Activated CD4-positive, alpha-beta T cell treated with anti-CD3 and anti-CD28 coated beads, Interleukin-2, amount 50 U/mL, for 1 hour (primary cell): ENCODE measurements around the gene CFAP52.
A peak's percentile ranks its signal among the peaks of the same experiment; 100 is the strongest.
"Not testable (repeated sequence)": the region's sequence is repeated elsewhere in the genome, so short reads cannot be mapped to it uniquely, and the experiment has no call there.

Experiments
- DNase-seq: peaks from one replicate; pipeline ENCODE4 v3.0.0-alpha.2; 2020

Gene CFAP52

GRCh38 chr17:9575381-9576101 is 901 bp upstream of the CFAP52 start, which contains the start of gene STX8:
STX8 (minus strand) TSS chr17:9575820; CDS start chr17:9575808, 12 bp downstream.
- peak; percentile 75 for DNase-seq

DNA sequence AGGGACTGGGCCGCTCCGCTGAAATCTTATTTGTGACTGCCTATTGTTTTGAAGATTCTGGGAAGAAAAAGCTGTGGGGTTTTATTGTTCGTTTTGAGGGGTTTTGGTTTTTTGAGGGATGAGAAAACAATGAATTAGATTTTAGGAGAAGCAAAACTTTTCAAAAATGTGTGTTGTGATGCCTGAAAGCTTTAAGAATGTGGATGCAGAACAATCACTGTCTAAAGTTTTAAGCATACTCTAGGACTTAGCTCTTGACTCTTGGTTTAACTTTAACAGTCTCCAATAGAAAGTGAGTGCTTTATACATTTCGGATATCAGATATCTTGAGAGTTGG is 899 bp downstream of the CFAP52 start:
- DNase-seq = no peak

GRCh38 chr17:9587969-9588656 is 11.7 kb downstream of the CFAP52 start:
- no peak for DNase-seq

- DNase-seq = no peak
Measured at GRCh38 chr17:9594065-9594464, 17.6 kb downstream of the CFAP52 start.

DNA sequence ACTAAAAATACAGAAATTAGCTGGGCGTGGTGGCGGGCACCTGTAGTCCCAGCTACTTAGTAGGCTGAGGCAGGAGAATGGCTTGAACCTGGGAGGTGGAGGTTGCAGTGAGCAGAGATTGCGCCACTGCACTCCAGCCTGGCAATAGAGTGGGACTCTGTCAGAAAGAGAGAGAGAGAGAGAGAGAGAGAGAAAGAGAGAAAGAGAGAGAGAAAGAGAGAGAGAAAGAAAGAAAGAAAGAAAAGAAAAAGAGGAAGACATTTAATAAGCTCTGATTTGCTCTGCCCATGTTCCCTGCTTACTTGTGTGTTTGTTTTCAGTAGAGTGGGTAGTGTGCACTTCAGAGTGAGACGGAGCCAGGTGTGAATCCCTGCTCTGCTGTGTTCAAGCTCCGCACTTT is 21.2 kb downstream of the CFAP52 start:
- DNase-seq = not testable (repeated sequence)

- no peak for DNase-seq
Measured at GRCh38 chr17:9598661-9599060, 22.2 kb downstream of the CFAP52 start.

GRCh38 chr17:9604583-9604982 is 28.1 kb downstream of the CFAP52 start:
- not testable (repeated sequence) for DNase-seq

- DNase-seq = no peak
Measured at GRCh38 chr17:9606453-9606852, 30.0 kb downstream of the CFAP52 start.

DNA sequence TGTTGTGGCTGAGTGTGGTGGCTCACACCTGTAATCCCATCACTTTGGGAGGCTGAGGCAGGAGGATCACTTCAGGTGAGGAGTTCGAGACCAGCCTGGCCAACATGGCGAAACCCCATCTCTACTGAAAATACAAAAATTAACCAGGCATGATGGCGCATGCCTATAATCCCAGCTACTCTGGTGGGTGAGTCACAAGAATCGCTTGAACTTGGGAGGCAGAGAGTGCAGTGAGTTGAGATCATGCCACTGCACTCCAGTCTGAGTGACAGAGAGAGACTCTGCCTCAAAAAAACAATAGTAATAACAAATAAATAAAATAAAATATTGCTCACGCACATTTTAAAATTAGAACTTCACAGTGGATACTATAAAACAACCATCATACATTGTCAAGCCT is 30.6 kb downstream of the CFAP52 start:
- not testable (repeated sequence) for DNase-seq

DNA sequence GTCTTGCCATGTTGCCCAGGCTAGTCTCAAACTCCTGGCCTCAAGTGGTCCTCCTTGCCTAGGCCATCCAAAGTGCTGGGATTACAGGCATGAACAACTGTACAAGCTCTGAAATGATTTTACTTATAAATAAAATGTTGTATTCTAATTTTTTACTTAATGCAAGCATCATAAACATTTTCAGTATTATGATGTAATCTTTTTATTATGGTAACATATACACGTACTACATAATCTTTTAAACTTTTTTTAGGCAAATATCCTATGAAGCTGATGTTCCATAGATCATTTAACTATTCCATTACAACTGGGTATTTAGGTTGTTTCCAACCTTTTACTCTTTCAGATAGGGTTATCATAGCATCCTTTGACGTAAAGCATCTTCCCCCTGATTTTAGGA is 35.1 kb downstream of the CFAP52 start:
- DNase-seq = no peak

- no peak for DNase-seq
Measured at GRCh38 chr17:9612006-9612405, 35.6 kb downstream of the CFAP52 start.

DNA sequence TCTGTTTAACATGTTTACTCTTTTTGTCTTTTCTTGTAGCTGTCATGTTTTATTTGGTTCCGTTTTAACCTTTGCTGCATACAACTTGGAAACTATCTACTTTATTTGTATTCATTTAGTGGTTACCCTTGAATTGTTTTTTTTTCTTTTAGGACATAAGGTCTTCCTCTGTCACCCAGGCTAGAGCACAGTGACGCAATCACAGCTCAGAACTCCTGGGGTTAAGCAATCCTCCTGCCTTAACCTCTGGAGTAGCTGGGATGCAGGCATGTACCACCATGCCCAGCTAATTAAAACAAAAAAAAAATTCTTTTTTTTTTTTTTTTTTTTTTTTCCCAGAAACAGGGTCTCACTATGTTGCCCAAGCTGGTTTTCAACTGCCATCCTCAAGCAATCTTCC is 39.0 kb downstream of the CFAP52 start:
- DNase-seq = no peak

GRCh38 chr17:9622961-9623360 is 46.5 kb downstream of the CFAP52 start:
- DNase-seq = no peak

GRCh38 chr17:9628509-9628908 is 52.1 kb downstream of the CFAP52 start:
- DNase-seq = no peak

- no peak for DNase-seq
Measured at GRCh38 chr17:9632741-9633140, 56.3 kb downstream of the CFAP52 start.

DNA sequence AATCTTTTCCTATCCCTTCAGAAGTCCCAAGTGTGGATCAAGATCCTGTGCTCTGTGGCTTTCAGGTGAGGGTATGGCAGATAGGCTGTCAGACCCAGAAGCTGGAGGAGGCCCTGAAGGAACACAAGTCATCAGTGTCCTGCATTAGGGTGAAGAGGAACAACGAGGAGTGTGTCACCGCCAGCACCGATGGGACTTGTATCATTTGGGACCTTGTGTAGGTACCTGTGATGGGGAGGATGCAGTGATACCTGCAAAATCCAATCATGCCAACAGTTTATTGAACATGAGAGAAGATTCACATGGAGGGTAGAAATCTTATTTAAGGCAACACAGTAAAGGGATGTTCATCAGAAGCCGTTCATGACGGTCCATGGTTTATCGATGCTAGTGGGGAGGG is 58.9 kb downstream of the CFAP52 start:
- DNase-seq = no peak

DNA sequence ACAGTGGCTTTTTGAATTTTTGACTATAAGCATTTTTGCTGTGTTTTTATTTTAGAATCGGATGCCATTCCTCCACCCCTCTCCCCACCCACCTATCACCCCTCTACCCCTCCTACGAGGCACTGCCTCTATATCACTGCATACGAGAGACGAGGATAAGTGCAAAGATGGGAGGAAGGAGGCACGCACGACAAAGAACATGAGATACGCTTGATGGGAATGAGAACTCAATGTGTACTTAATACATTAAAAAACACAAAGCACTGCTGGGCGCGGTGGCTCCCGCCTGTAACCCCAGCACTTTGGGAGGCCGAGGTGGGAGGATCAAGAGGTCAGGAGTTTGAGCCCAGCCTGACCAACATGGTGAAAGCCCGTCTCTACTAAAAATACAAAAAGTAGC is 60.1 kb downstream of the CFAP52 start:
- no peak for DNase-seq

DNA sequence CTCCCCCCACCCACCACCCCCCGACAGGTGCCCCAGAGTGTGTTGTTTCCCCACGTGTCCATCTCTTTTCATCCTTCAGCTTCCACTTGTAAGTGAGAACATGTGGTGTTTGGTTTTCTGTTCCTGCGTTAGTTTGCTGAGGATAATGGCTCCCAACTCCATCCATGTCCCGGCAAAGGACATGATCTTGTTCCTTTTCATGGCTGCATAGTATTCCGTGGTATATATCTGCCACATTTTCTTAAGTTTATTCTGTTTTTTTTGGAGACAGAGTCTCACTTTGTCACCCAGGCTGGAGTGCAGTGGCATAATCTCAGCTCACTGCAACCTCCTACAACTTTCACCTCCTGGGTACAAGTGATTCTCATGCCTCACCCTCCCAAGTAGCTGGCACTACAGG is 63.9 kb downstream of the CFAP52 start:
- DNase-seq = not testable (repeated sequence)

DNA sequence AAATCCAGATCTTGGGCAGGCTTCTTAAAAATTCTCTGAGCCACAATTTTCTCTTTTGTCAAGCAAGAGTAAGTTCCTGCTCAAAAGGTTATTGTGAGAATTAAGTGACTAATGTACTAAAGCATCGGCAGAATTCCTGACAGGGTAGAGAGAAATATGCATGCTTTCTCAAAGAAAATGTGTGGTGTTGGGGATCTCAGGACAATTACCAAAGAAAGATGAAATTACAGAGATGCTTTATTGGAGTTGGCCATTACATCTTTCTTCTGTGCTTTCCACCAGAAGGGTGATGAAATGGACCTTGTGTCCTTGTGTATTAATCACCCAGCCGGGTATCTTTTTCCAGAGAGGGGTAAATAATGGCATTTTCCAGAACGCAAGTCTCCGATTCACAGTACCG is 67.2 kb downstream of the CFAP52 start:
- DNase-seq = no peak

DNA sequence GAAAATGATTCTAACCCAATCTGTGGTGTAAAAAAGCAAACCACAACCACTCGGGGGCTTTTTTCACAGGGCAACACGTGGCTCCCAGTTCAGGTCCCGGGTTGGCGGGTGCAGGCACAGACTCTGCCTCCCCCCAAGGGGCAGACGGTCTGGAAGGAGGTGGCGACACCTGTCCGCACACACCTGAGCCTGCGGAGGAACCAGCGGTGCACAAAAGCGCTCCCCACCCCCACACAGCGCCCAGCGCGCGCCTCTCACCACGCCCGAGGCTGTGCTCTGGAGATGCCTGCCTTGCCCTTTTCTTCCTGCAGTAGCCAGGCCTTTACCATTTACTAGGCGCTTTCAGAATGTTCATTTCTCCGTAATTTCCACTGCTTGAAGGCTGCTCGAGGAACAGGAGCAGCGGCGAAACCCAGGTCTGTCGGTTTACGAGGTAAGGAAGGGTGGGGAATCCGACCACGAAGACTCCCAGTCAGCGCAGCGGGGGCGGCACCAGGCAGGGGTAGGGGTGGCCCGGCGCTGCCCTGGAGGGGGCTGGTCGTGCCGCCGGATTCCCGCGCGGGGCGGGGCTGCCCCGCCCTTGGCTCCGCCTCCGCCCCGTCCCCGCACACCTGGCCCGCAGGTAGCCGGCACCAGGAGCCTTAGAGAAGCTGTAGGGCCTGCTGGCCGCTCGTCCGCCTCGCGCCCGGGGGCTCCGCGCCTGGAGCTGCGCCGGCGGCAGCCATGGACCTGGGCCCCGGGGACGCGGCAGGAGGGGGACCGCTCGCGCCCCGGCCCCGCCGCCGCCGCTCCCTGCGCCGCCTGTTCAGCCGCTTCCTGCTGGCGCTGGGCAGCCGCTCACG is 68.7 kb downstream of the CFAP52 start, which contains the start of gene USP43:
Gene USP43, plus strand, starts transcription at position 608 of the 842 bp plus-strand sequence. Its CDS starts 116 bp downstream, at position 724.
- DNase-seq = no peak

GRCh38 chr17:9645851-9646545 is 69.6 kb downstream of the CFAP52 start:
- DNase-seq = no peak

DNA sequence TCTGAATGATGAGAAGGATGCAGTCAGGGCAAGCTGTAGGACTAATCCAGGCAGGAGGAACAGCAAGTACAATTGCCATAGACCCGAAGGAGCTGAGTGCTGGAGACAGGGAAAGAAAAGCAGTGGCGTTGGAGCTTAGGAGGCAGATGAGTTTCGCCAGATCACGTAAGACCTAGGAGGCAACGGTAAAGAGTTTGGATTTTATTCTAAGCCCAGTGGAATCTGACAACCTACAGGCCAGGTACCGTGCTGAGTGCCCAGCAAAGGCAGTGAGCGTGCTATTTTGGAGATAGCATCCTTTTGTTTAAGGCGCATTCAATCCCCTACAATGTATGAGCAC is 70.1 kb downstream of the CFAP52 start:
- no peak for DNase-seq

DNA sequence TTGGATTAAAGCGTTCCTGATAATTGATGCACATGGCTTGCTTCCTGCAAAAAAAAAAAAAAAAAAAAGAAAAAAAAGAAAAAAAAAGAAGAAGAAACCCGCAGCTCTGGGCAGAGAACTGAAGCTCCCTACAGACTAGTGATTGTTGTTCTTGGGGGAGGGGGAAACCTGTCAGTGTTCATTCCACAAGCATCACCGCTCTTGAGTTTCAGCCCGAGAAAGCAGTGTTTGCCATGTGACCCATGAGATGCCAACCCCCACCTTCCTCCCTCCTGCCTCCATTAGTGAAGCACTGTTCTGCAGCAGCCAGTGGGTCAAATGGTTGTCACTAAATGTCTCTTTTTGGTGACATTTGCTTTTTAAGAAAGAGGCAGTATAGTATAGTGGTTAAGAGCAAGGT is 70.6 kb downstream of the CFAP52 start:
- no peak for DNase-seq
